Ishikawa (cell line): Measurements from ENCODE around the gene NUTM1.

ENCODE experiments used
- CEBPB ChIP-seq: IDR thresholded peaks from 2 replicates; pipeline ENCODE4 v1.6.1; 2012
- CREB1 ChIP-seq: IDR thresholded peaks from 2 replicates; pipeline ENCODE4 v1.6.1; 2012; ENCODE audit warnings: low read depth
- EGR1 ChIP-seq: IDR thresholded peaks from 2 replicates; pipeline ENCODE4 v1.6.1; 2012
- EP300 ChIP-seq: IDR thresholded peaks from 2 replicates; pipeline ENCODE4 v1.6.1; 2012; ENCODE audit warnings: borderline replicate concordance
- FOXM1 ChIP-seq: IDR thresholded peaks from 2 replicates; pipeline ENCODE4 v1.6.1; 2012; ENCODE audit warnings: low read depth, borderline replicate concordance
- MAX ChIP-seq: IDR thresholded peaks from 2 replicates; pipeline ENCODE4 v1.6.1; 2012
- NFIC ChIP-seq: IDR thresholded peaks from 2 replicates; pipeline ENCODE4 v1.6.1; 2012
- RAD21 ChIP-seq: IDR thresholded peaks from 2 replicates; pipeline ENCODE4 v1.6.1; 2012; ENCODE audit warnings: low read depth
- REST ChIP-seq: IDR thresholded peaks from 2 replicates; pipeline ENCODE4 v1.6.1; 2012; ENCODE audit warnings: low read depth, mild to moderate bottlenecking
- TAF1 ChIP-seq: IDR thresholded peaks from 2 replicates; pipeline ENCODE4 v1.6.1; 2012; ENCODE audit warnings: low read depth, mild to moderate bottlenecking
- TCF12 ChIP-seq: IDR thresholded peaks from 2 replicates; pipeline ENCODE4 v1.6.1; 2012; ENCODE audit warnings: low read depth
- TEAD4 ChIP-seq: IDR thresholded peaks from 2 replicates; pipeline ENCODE4 v1.6.1; 2012
- USF1 ChIP-seq: IDR thresholded peaks from 2 replicates; pipeline ENCODE4 v1.6.1; 2012
- YY1 ChIP-seq: IDR thresholded peaks from 2 replicates; pipeline ENCODE4 v1.6.1; 2012; ENCODE audit warnings: low read depth
- ZBTB7A ChIP-seq: IDR thresholded peaks from 2 replicates; pipeline ENCODE4 v1.6.1; 2012; ENCODE audit warnings: low read depth

NUTM1 gene

GRCh38 chr15:34334672-34335071 lies 8.4 kb upstream of the NUTM1 start:
- no peak for TF ChIP-seq YY1
- no peak for TF ChIP-seq TEAD4
- no peak for TF ChIP-seq NFIC

GRCh38 chr15:34335176-34336032 lies 7.7 kb upstream of the NUTM1 start:
- TF ChIP-seq ZBTB7A (no peak), REST (no peak), YY1 (no peak), CREB1 (no peak), TAF1 (no peak), TEAD4 (no peak), RAD21 (no peak), EP300 (no peak), CEBPB (no peak), USF1 (no peak), TCF12 (no peak), FOXM1 (no peak)

GRCh38 chr15:34336231-34336990 lies 6.7 kb upstream of the NUTM1 start:
- TF ChIP-seq FOXM1 (no peak), MAX (no peak), NFIC (no peak), REST (no peak), EGR1 (no peak), TCF12 (no peak), TAF1 (no peak), CREB1 (no peak), USF1 (no peak), TEAD4 (no peak), EP300 (no peak), RAD21 (no peak), ZBTB7A (no peak), CEBPB (no peak), YY1 (no peak)

GRCh38 chr15:34336991-34337556 lies 6.0 kb upstream of the NUTM1 start:
- TF ChIP-seq ZBTB7A (no peak), NFIC (no peak), TEAD4 (no peak), CEBPB (no peak), REST (no peak), RAD21 (no peak), FOXM1 (no peak)
